Gastroesophageal sphincter (tissue), 3 donors: ENCODE results near the gene HOXD13.

ENCODE experiments used
- EP300 ChIP-seq: sonication (generic); formaldehyde crosslinking; IDR thresholded peaks from one replicate; pipeline ENCODE4 v1.6.1; 2017; ENCODE audit warnings: antibody characterized with exemption, mild to moderate bottlenecking
- POLR2AphosphoS5 ChIP-seq: sonication (generic); formaldehyde crosslinking; IDR thresholded peaks from one replicate; pipeline ENCODE4 v1.6.1; 2017; ENCODE audit warnings: antibody characterized with exemption
- TF ChIP-seq, protein P1 (sequence below), 4 experiments: fragments of 200-600 bp in 2 of 4; fragments of 450-650 bp in 2 of 4; sonication (generic) in 1 of 4; IDR thresholded peaks; one replicate each; pipeline ENCODE4 v1.5.1; 2017 to 2019; ENCODE audit warnings: antibody characterized with exemption in 4 of 4, mild to moderate bottlenecking in 2 of 4, moderate library complexity in 2 of 4

DNA sequence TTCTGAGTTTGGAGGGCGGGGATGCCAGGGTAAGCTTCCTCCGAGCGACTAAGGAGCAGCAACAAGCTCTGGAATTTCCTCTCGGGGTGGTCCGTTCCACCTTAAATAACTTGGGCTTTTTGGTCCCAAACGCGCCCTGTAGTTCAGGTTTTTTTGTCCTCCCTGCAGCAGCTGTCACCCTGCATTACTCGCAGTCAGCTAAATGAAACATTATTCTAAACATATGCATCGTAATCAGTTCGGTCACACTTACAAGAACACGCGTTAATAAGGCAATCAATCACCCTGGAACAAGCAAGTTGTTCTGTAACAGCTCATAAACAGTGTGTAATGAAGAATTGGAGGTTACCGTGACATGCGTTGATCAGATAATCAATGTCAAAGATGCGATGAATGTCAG, 17.0 kb upstream of the HOXD13 start:
- no peak for TF ChIP-seq POLR2AphosphoS5
- TF ChIP-seq, protein P1, sequence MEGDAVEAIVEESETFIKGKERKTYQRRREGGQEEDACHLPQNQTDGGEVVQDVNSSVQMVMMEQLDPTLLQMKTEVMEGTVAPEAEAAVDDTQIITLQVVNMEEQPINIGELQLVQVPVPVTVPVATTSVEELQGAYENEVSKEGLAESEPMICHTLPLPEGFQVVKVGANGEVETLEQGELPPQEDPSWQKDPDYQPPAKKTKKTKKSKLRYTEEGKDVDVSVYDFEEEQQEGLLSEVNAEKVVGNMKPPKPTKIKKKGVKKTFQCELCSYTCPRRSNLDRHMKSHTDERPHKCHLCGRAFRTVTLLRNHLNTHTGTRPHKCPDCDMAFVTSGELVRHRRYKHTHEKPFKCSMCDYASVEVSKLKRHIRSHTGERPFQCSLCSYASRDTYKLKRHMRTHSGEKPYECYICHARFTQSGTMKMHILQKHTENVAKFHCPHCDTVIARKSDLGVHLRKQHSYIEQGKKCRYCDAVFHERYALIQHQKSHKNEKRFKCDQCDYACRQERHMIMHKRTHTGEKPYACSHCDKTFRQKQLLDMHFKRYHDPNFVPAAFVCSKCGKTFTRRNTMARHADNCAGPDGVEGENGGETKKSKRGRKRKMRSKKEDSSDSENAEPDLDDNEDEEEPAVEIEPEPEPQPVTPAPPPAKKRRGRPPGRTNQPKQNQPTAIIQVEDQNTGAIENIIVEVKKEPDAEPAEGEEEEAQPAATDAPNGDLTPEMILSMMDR (IDR thresholded peaks at IDR 0.05): no peak
- TF ChIP-seq EP300: no peak
